Thyroid gland (tissue), 4 donors: ENCODE results near the gene LIMS1. TPM values are rescaled to one million over a fixed set of nuclear protein-coding genes. Genes with fewer than 3 reads are reported as not detected.

Experiments used
- DNase-seq, 2 donors: peaks; one replicate each; pipeline ENCODE4 v3.0.0-alpha.2; 2019
- H3K27ac ChIP-seq, 3 donors: fragments of 200-600 bp; sonication (generic); 1 replicate in 2 of 3; 2 replicates in 1 of 3; pipeline ENCODE4 v1.5.1; 2016 to 2019; ENCODE audit warnings: mild to moderate bottlenecking in 1 of 3, moderate library complexity in 1 of 3
- H3K27me3 ChIP-seq: fragments of 200-600 bp; sonication (generic); one replicate; pipeline ENCODE4 v1.5.1; 2019
- H3K36me3 ChIP-seq, 2 donors: fragments of 200-600 bp; sonication (generic); one replicate each; pipeline ENCODE4 v1.5.1; 2016 to 2019
- H3K4me1 ChIP-seq, 2 donors: fragments of 200-600 bp; sonication (generic); one replicate each; pipeline ENCODE4 v1.5.1; 2017 to 2019
- H3K4me3 ChIP-seq, 3 donors: fragments of 200-600 bp; sonication (generic); replicated peaks in 1 of 3; 1 replicate in 2 of 3; 2 replicates in 1 of 3; pipeline ENCODE4 v1.5.1; 2016; ENCODE audit warnings: mild to moderate bottlenecking in 1 of 3
- H3K9me3 ChIP-seq: fragments of 200-600 bp; sonication (generic); one replicate; pipeline ENCODE4 v1.5.1; 2017
- POLR2A ChIP-seq, 2 donors: fragments of 450-650 bp; IDR thresholded peaks; one replicate each; pipeline ENCODE4 v1.6.1; 2017; ENCODE audit warnings: antibody characterized with exemption in 2 of 2, mild to moderate bottlenecking in 2 of 2, moderate library complexity in 1 of 2
- WGBS, 2 donors: methylation state at CpG; one replicate each; pipeline ENCODE4 v1.1.5; 2017; 5-methylcytosine and 5-hydroxymethylcytosine counted together
- intact Hi-C: fragments of 100-400 bp; cut with DNase I; formaldehyde crosslinking; loops from one replicate; pipeline ENCODE4 v1.15.1; 2023
- total RNA-seq, 4 donors: library from RNA; depleted of rRNA; stranded (reverse); fragments of >200 nt; gene quantifications; one replicate each; pipeline ENCODE4 v1.2.3, GENCODE V29; 2016
- TF ChIP-seq, protein P1 (sequence below), 6 experiments: fragments of 200-600 bp in 3 of 6; fragments of 450-650 bp in 3 of 6; sonication (generic) in 3 of 6; IDR thresholded peaks; one replicate each; pipeline ENCODE4 v1.5.1; 2016 to 2019; ENCODE audit warnings: antibody characterized with exemption in 6 of 6, mild to moderate bottlenecking in 2 of 6, inconsistent platforms in 1 of 6, moderate library complexity in 1 of 6

Gene LIMS1
- total RNA-seq, 4 donors from 2014 or later = 73.1 to 117 (median 92.5) TPM

DNA sequence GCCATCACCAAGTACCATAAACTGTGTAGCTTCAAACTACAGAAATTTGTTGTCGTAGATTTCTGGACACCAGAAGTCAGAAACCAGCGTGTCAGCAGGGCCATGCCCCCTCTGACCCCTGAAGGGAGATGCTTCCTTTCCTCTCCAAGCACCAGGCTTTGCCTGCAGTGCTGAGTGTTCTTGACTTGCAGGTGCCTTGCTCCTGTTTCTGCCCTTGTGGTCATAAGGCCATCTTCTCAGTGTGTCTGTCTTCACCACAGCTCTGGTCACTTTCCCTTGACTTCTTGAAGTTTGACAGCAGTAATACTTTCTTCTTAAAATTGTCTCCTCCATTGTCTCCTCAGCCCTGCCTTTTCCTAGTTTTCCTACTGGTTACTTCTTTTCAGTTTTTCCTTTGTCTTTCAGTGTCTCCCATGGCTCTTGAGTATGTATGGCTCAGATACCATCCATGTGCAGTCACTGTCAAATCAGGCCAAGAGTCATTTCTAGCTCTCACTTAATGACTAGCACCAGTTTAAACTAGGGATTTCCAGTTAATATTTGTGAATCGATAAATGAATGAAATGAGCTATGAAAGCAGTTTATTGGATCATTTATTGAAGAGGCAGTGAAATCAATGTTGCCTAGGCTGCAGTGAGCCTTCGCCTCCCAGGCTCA, 93.8 kb downstream of the LIMS1 start:
- Histone ChIP-seq H3K27ac (no peak overlapping the region), H3K36me3 (no peaks in the 10 kb centered on the region), H3K4me1 (peaks cover 26 to 37% of the 10 kb centered on the region in 2 donors), H3K27me3 (no peaks in the 10 kb centered on the region), H3K4me3 (no peak overlapping the region), H3K9me3 (no peaks in the 10 kb centered on the region)
- WGBS, 2 donors = 89 to 92% methylated on average over 4 of the region's 4 CpGs
- TF ChIP-seq POLR2A (IDR thresholded peaks at IDR 0.05) = no peak
- TF ChIP-seq, protein P1, sequence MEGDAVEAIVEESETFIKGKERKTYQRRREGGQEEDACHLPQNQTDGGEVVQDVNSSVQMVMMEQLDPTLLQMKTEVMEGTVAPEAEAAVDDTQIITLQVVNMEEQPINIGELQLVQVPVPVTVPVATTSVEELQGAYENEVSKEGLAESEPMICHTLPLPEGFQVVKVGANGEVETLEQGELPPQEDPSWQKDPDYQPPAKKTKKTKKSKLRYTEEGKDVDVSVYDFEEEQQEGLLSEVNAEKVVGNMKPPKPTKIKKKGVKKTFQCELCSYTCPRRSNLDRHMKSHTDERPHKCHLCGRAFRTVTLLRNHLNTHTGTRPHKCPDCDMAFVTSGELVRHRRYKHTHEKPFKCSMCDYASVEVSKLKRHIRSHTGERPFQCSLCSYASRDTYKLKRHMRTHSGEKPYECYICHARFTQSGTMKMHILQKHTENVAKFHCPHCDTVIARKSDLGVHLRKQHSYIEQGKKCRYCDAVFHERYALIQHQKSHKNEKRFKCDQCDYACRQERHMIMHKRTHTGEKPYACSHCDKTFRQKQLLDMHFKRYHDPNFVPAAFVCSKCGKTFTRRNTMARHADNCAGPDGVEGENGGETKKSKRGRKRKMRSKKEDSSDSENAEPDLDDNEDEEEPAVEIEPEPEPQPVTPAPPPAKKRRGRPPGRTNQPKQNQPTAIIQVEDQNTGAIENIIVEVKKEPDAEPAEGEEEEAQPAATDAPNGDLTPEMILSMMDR (IDR thresholded peaks at IDR 0.05) = no peak
- intact Hi-C loops = no loop called here
- DNase-seq = no peak

DNA sequence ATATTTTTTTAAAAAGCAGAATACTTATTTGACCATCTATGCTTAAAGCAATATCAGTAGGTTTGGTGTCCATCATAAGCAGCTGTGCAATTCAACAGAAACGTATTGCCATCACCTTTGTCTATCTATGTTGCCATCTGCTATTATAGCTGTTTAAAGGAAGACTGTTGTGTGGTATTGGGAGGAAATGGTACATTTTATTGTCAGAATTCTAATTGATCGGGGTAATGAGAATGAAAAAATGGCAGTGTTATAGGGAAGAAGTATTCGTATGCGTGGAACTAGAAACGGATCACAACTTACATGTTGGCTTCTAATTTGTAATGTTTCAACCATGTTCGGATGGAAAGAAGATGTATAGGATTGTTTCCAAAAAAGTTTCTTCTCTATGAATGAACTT, 94.7 kb downstream of the LIMS1 start:
- WGBS, 2 donors = 91 to 95% methylated on average over 6 of the region's 6 CpGs
- H3K27ac ChIP-seq = no peak overlapping the region
- H3K9me3 ChIP-seq = no peaks in the 10 kb centered on the region
- TF ChIP-seq POLR2A (IDR thresholded peaks at IDR 0.05) = no peak
- TF ChIP-seq, protein P1 (IDR thresholded peaks at IDR 0.05) = no peak
- H3K36me3 ChIP-seq = no peaks in the 10 kb centered on the region
- intact Hi-C loops = no loop called here
- H3K27me3 ChIP-seq = no peaks in the 10 kb centered on the region
- no peak for DNase-seq
- peaks cover 33 to 37% of the 10 kb centered on the region in 2 donors for H3K4me1 ChIP-seq
- no peak overlapping the region for H3K4me3 ChIP-seq

DNA sequence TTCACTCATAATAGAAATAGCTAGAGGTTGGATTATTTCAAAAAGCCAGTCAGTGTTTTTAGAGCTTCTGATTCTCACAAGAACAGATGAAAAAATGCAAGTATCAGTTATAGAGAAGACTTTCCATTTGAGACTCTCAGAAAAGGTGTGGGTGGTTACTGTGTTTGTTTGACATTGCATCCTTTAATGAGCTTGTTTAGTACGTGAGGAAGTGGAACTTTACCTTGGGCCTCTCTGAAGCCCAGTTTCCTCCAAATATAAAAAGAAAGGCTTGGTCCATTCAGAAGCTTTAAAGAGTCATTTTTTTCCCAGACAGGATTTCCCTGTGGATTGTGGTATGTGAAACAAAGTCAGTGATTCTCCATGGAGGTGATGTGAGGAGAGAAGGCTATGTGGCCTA, 95.1 kb downstream of the LIMS1 start:
- TF ChIP-seq, protein P1 (IDR thresholded peaks at IDR 0.05) = no peak
- no peak for TF ChIP-seq POLR2A (IDR thresholded peaks at IDR 0.05)
- Histone ChIP-seq H3K27me3 (no peaks in the 10 kb centered on the region), H3K36me3 (no peaks in the 10 kb centered on the region), H3K4me3 (no peak overlapping the region), H3K4me1 (peaks cover 31 to 37% of the 10 kb centered on the region in 2 donors), H3K27ac (no peak overlapping the region), H3K9me3 (no peaks in the 10 kb centered on the region)
- 63 to 93% methylated on average over 1 of the region's 1 CpG for WGBS, 2 donors
- intact Hi-C loops = no loop called here
- DNase-seq = no peak

DNA sequence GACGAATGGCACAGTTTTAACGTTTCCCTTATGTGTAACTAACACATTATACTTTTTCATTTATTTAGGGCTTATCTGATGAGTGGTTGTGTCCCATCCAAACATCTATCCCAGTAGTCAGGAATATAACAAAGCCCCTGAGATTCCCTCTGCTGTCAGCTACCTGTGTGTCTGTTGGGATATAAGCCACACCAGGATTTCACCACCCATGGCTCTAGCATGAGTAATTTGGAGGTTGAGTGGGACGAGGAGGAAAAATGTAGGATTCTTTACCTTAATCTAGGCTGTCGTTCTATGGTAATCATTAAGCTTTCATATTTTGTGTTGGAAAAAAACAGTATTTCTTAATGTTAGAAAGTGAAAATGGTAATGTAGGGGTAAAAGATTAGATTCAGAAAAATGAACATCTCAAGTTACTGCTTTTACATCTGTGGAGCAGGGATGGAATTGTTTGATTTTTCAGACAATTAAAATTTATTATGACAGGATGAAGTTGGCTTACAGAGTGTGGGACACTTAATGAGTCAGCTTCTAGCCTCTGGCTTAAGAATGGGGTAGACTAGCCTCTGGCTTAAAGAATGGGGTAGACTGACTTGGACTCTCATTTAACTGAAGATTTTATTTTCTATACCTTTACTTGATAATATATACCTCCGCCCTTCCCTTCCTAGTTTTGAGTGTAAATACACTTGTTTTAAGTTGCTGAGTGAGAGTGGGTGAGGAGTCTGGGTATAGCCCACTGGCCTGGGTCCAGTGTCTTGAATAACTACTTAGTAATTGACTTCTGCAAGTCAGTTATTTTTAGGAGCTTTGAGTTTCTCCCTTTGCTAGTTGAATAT, 96.5 kb downstream of the LIMS1 start:
- 89 to 93% methylated on average over 5 of the region's 5 CpGs for WGBS, 2 donors
- intact Hi-C loops = no loop called here
- H3K27ac ChIP-seq = no peak overlapping the region
- peaks cover 24 to 34% of the 10 kb centered on the region in 2 donors for H3K4me1 ChIP-seq
- no peaks in the 10 kb centered on the region for H3K36me3 ChIP-seq
- H3K9me3 ChIP-seq = no peaks in the 10 kb centered on the region
- TF ChIP-seq POLR2A (IDR thresholded peaks at IDR 0.05) = no peak
- TF ChIP-seq, protein P1 (IDR thresholded peaks at IDR 0.05) = no peak
- DNase-seq = no peak
- no peak overlapping the region for H3K4me3 ChIP-seq
- no peaks in the 10 kb centered on the region for H3K27me3 ChIP-seq
